HG02981 (cell line): ENCODE data around the gene FOXP1.

Experiments used
- ATAC-seq: cut with Tn5 transposase; IDR thresholded peaks from one replicate; pipeline ENCODE4 v1.9.1; 2021; ENCODE audit warnings: mild to moderate bottlenecking, moderate library complexity; ENCODE audit not compliant: unreplicated experiment

FOXP1 gene

DNA sequence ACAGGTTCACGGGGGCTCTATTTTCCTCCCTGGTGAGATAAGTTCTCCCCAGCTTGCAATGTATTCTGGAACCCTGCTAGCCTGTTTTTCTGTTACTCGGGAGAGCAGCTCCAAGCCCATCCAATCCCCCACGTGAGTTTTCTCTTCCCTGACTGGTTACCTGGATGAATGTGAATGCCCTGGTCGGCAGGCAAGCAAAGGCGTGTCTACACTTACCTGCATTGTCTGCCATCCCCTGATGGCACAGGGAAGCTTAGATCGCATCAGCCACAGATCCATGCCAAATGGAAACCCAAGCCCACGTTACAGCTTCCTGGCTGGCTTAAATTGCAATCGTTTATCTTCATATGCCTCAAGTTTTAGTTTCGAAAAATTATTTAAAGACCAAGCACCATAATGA lies 149.9 kb downstream of the FOXP1 start:
- no peak for ATAC-seq

DNA sequence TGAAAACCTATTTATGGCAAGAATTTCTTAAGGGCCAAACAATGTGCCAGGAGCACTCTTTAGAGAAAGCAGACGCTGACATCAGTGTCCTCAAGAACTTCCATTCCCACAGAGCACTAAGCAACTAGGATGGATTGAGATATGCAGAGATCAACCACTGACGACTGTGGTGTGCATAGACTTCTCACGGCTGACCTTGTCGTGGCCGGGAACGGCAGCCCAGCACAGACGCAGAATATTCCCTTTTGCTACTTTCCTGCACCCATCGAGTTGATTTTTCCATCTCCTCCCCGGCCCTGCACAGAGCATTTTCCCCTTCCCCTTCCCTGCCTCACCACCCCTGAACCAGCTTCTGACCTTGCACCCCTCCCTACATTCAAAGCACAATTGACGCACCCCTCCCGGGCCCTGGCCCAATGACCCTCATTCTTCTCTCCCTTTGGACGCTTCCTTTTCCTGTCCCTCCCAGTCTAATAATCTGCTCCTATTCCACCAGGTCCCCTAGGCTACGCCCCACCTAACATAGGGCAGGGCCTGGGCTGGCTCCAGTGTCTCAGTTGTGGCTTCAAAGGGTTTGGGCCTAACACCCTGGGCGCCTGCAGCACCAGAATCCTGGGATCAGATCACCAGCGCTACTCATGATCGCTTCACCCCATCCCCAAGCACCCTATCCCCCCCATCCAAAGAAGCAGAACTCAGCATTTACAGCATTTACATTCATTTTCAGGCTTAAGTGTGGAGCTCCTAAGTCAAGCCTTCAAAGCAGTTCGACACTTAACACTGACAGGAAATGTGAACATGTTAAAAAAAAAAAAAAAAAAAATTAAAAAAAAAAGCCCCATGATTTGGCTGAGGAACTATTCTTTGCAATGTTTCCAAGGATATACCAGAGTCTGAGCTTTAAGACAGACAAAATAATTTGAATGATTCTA lies 151.2 kb downstream of the FOXP1 start:
- no peak for ATAC-seq

GRCh38 chr3:71430941-71431552 lies 152.5 kb downstream of the FOXP1 start:
- ATAC-seq: no peak

- ATAC-seq: no peak
Measured at GRCh38 chr3:71429597-71429988, 153.9 kb downstream of the FOXP1 start.

DNA sequence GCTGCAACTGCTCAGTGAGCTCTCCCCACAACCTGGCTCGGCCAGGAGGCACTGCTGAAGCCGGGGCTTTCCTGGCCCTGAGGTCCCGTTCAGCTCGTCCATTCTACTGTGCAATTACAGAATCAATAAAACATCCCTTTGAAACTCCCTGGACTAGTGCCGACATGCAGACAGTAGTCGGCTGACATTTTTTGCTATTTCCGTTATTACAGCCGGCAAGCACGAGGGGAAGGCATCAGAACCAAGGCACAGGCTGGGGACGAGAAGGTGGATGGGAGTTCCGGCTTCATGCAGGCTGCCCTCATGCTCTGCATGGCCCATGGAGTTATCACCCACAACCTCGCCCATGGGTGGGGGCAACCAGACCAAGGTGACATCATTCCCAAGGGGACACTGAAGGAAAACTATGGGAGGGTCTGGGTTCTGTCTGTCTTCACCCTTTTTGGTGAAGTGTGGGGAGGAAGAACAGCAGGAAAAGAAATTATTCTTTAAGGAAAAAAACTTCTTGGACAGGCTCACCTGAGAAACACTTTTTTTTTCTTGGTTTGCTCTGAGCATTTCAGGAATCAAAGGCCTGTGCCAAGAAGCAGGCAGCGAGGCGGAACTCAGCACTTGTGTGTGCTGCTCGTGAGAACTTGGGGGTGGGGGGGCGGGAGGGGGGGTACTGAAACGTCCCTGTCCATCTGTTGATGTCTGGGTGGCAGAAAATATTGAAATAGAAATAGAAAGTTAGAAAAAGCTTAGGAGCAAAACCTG lies 154.5 kb downstream of the FOXP1 start:
- ATAC-seq: no peak

DNA sequence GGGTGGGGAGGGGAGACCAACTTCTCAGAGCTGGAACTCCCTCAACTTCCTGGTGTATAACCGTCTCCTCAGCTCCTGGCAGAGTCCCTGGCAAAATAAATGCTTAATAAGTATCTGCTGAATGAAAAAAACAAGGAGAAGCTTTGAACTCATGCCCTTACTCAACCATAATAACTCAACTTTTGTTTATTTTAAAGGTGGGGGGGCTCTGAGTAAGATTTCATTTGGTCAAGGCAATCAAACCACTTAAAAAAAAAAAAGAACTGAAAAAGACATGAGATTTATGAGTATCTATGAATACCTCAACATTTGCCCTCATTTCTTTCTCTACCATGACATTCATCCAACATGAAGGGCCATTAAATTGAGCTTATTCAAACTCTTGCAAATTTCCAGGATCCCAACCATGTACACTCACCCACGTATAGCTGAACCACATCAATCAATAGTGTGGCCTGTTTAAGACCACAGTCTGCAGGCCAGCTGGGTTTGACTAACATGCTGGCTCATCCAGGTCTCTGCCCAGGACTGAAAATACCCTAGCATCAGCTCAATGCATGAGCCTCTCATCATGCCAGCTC lies 157.9 kb downstream of the FOXP1 start:
- no peak for ATAC-seq

- no peak for ATAC-seq
Measured at GRCh38 chr3:71423151-71423906, 160.2 kb downstream of the FOXP1 start.

DNA sequence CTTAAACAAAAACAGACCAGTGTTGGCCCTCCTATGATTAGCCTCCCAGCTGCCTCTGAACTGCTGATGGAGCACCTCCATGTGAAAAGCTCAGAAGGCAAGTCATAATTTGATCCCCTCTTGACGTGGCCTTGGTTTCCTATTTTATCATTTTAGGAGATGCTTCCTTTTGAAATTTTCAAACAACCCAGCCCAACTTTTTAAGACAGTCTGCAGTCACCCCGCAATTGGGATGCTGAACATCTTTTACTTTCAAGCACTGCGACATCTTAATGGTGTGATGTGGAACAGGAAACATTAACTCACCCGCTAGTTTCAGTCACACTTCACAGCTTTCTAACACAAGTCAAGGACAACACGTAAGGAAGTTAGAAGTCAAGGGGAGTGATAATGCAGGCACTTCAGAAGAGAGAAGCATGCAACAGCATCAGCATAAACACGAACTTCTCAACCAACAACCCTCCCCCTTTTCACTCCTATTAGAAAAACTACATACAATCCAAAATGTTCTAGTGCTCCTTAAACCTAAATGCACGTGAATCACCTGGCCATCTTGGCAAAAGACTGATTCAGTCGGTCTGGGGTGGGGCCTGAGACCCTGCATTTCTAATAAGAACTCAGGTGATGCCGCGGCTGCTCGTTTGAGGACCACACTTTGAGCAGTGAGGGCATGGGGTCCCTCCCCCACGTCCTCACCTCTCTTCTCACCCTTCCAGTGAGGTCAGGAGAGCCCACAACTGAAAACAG lies 161.5 kb downstream of the FOXP1 start:
- peak; percentile 80 for ATAC-seq

DNA sequence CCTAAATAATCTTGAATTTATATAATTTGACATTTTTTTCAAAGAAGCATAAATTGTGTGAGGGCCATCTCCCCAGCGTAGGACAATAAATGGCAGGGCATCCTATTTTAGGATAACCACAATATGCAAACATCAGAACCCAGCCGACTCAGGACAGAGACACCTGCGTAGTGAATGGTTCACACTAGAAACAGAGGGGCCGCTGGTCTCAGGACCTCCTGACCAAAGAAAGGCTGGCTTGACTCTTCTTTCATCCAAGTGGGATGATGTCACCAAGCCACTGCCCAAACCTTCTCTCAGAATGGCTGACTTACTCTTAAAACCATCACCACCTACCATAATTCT lies 162.1 kb downstream of the FOXP1 start:
- ATAC-seq: peak; percentile 64

DNA sequence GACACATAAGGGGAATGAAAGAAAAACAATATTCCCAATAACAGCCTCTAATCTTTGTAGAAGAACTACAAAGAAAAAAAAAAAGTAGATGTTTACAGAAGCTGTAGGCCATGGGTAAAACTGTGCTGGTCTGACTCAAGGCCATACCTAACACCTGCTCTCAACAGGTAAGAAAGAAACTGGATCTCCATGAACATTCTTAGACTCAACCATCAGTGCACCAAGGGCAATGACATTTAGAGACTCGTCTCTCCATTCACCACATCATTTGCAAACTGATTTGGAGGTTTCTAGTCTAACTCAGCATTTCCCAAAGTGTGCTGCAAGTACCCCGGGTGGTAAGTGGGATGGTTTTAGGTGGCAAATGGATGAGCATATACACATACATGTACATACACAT lies 164.2 kb downstream of the FOXP1 start:
- no peak for ATAC-seq

DNA sequence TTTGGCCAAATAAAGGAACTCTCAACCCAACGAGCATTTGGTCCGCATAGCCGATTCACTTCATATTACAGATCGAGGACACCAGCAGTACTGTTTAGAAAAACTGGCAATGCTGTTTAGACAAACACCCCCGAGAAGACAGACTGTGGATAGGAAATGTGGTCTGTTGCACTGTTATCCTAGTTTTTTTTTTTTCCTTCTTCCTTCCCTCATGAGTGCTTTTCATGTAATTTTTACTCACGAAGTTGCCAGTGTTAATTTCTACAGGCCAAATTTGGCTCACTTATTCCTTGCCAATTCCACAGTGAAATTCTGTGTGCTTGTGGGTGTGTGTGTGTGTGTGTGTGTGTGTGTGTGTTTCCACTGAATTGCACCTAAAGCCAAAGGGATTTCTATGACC lies 165.7 kb downstream of the FOXP1 start:
- ATAC-seq: no peak

DNA sequence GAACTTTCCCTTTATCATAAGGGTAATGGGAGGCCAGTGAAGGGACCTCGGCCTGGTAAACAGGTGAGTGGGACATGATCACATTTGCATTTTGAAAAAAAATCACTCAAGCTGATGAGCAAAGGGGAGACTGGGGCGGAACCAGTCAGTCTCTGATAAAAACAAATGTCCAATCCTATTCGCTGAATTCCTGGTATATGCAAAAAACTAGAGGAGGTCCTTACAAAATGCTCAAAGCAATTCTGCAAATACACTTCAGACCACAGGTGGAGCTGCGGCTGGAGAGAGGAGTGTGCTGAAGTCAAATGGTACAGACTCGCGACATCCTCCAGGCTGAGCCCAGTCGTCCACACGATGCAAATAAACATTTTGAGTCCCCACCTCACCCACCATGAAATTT lies 166.7 kb downstream of the FOXP1 start:
- ATAC-seq: no peak

DNA sequence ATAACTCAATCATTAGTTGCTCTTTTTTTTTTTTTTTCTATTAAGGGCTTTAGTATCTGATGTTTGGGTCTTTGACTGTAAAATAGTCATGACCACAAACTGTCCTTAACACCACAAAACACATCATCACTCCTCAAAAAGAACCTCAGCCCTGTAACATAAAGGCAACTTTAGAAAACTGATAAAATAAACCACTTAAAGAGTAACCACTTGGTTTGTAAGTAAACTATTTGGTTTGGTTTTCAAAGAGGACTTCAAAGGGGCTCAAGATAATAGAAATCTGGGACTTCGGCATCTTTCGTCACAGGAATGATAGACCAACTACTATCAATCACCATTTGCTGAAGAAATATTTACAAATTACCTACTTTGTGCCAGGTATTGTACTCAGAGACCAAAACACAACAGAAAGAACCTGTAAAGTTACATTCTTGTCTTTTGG lies 167.8 kb downstream of the FOXP1 start:
- no peak for ATAC-seq

- ATAC-seq: no peak
Measured at GRCh38 chr3:71414189-71414927, 169.2 kb downstream of the FOXP1 start.

DNA sequence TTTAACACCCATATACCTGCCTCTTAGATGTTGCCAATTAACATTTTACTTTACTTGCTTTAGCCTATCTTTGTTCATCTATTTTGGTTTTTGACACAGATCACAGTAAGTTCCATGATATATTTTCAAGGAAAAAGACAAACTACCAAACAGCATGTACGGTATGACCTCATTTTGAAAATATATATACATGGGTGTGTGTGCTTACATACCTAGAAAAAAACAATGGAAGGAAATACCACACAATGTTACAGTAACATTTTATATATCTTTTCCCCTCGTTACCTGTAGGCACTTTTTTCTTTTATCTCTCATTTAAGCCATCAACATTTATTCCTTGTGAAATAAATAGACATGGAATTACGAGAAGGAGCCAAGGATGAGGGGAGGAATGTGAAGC lies 170.0 kb downstream of the FOXP1 start:
- ATAC-seq: no peak

DNA sequence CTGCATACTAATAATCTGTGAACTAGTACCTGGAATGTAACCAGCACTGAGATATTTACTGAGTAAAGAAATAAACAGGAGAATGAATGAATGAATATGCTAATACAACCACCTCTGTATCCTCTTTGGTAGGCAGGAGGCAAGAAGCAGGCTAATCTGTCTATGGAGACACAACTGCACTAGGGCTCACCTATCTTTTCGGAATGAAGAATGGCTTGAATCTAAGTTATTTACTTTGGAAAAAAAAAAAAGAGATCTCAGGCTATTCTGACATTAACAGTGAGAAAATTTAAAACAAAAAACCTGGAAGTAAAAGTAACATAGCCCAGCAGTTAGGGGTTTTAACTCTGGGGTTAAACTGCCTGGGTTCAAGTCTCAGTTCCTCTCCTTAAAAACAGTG lies 174.2 kb downstream of the FOXP1 start:
- no peak for ATAC-seq

DNA sequence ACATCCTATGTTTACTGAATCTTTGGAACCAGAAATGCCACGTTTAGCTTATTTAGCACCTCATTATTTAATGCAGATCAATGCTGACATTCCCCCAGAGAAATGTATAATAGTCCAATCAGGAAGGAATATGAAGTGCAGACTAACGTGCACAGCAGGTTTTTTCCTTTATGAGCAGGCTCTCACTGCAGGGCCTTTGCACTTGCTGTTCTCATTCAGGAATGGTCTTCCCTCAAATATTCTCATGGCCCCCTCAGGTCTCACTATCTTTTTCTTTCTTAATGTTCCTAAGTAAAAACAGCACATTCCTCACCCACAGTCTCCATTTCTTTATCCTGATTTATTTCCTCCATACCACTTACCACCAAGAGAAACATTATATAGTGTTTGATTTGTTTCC lies 174.6 kb downstream of the FOXP1 start:
- no peak for ATAC-seq

- ATAC-seq: no peak
Measured at GRCh38 chr3:71407823-71408222, 175.7 kb downstream of the FOXP1 start.
